Measurements from ENCODE around the gene FOXJ1.

GRCh38 chr17:76090517-76091129, 50.4 kb downstream of the FOXJ1 start:
- TF ChIP-seq POLR2A (IDR thresholded peaks at IDR 0.05; ENCODE audit: low read depth, low read length): no peak
- TF ChIP-seq POLR2AphosphoS5 (IDR thresholded peaks at IDR 0.05; ENCODE audit: low read depth, low read length): no peak

Measured in GM12892 (cell line).